HFFc6 (cell line): ENCODE data around the gene KEL. TPM values are rescaled to one million over a fixed set of nuclear protein-coding genes. Genes with fewer than 3 reads are reported as not detected.

Experiments used
- DNase-seq: peaks from one replicate; pipeline ENCODE4 v3.0.0-alpha.2; 2018
- H3K27ac Mint-ChIP-seq: 2 replicates; pipeline ENCODE4 v1.8.0; 2020; ENCODE audit warnings: mild to moderate bottlenecking, mixed read lengths
- H3K27me3 Mint-ChIP-seq: 2 replicates; pipeline ENCODE4 v1.8.0; 2021; ENCODE audit warnings: mild to moderate bottlenecking, moderate library complexity, mixed read lengths; ENCODE audit not compliant: insufficient read depth
- H3K36me3 Mint-ChIP-seq: 2 replicates; pipeline ENCODE4 v1.8.0; 2021; ENCODE audit warnings: low read depth, mixed read lengths
- H3K4me1 Mint-ChIP-seq: 2 replicates; pipeline ENCODE4 v1.8.0; 2020; ENCODE audit warnings: low read depth, mixed read lengths
- H3K4me3 Mint-ChIP-seq: 2 replicates; pipeline ENCODE4 v1.8.0; 2020; ENCODE audit warnings: mild to moderate bottlenecking, moderate library complexity, mixed read lengths
- H3K9me3 Mint-ChIP-seq: 2 replicates; pipeline ENCODE4 v1.8.0; 2020; ENCODE audit warnings: mild to moderate bottlenecking, mixed read lengths
- total RNA-seq, 6 experiments: library from RNA; stranded (reverse); fragmentation: NEBNext Ultra II Directional; extraction: Animal tissue kit (Norgen Biotek cat#: 25700); gene quantifications; 2 replicates in 1 of 6; 3 replicates in 5 of 6; pipeline ENCODE4 v1.2.3, GENCODE V29; 2021
- TF ChIP-seq, protein P1 (sequence below): fragments of 200-600 bp; sonication (generic); IDR thresholded peaks from 2 replicates; pipeline ENCODE4 v1.5.0; 2021; ENCODE audit warnings: antibody characterized with exemption, mild to moderate bottlenecking

Gene KEL
- total RNA-seq, 6 experiments from 2014 or later, result not detected

DNA sequence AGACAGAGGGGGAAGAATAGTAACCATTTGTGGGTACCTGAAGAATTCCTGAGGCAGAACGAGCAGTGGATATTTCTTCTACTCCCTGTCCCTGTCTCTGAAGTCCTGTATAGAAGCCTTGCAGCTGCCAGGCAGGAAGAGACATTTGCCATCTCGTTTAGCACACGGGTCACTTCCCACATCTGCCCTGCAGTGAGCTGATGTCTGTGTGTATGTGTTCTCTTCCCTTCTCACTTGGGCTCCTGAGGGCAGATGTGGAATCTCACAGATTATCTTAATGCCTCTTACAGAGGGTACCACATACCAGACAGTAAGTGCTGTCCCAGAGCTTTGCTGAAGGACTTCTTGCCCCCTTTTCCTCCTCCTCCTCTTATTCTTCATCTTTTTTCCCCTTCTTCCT lies 62.5 kb downstream of the KEL start:
- Mint-ChIP-seq H3K4me1 (no peaks in the 10 kb centered on the region), H3K27ac (no peak overlapping the region), H3K27me3 (peaks cover 14% of the 10 kb centered on the region), H3K36me3 (no peaks in the 10 kb centered on the region), H3K4me3 (no peak overlapping the region), H3K9me3 (no peaks in the 10 kb centered on the region)
- TF ChIP-seq, protein P1, sequence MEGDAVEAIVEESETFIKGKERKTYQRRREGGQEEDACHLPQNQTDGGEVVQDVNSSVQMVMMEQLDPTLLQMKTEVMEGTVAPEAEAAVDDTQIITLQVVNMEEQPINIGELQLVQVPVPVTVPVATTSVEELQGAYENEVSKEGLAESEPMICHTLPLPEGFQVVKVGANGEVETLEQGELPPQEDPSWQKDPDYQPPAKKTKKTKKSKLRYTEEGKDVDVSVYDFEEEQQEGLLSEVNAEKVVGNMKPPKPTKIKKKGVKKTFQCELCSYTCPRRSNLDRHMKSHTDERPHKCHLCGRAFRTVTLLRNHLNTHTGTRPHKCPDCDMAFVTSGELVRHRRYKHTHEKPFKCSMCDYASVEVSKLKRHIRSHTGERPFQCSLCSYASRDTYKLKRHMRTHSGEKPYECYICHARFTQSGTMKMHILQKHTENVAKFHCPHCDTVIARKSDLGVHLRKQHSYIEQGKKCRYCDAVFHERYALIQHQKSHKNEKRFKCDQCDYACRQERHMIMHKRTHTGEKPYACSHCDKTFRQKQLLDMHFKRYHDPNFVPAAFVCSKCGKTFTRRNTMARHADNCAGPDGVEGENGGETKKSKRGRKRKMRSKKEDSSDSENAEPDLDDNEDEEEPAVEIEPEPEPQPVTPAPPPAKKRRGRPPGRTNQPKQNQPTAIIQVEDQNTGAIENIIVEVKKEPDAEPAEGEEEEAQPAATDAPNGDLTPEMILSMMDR, result no peak
- no peak for DNase-seq

DNA sequence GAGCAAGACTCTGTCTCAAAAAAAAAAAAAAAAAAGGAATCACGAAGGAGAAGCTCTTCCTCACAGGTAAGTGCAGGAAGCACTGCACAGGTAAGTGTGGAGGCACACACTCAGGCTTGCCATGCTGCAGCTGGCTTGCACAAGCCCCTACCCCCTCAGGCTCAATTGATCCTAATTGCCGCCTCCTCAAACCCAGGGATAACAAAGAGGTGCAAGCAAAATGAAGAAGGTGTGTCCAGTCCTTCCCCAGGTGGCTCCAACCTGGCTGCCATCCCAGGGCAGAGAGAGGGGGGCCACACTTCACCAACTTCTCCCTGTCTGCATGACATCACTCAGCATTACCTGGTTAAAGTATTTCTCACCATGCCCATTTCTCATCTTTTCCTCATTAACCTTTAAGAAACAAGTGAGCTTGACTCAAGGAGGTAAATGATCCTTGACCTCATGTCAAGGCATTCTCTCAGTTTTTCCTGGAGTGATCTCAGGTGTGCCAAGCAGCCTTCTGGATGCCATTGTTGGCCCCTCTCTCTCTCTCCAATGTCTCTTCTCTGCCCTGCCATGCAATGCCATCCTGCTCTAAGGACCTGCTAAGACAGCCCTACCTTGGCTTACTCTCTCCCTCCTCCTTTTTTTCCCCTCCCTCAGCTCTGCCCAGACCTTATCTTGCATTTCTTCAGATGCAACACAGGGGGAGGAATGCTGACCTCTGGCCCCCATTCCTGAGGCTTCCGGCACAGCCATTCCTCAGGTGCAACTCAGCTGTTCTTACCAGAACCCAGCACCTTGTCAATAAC lies 63.6 kb downstream of the KEL start:
- no peaks in the 10 kb centered on the region for H3K36me3 Mint-ChIP-seq
- no peak overlapping the region for H3K27ac Mint-ChIP-seq
- H3K9me3 Mint-ChIP-seq, result no peaks in the 10 kb centered on the region
- TF ChIP-seq, protein P1, result no peak
- no peaks in the 10 kb centered on the region for H3K4me1 Mint-ChIP-seq
- peaks cover 14% of the 10 kb centered on the region for H3K27me3 Mint-ChIP-seq
- no peak overlapping the region for H3K4me3 Mint-ChIP-seq
- DNase-seq, result no peak

DNA sequence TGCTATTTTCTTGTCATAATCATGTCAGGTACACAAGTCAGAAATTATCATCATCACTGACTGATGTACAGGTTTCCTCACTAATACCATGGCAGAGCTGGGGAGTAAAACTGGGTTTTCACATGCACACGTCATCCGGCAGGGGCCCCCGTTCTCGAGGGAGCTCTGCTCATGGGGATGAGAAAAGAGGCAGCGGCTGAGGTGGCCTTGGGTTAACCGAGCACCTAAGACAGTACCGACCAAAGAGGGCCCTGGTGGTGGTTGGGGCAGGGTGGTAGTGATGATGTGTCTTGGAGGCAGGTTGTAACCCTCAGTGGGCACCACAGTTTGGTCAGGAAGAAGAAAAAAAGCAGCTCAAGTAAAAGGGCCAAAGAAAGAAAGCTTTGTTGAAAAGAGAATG lies 64.5 kb downstream of the KEL start:
- Mint-ChIP-seq H3K4me1 (no peaks in the 10 kb centered on the region), H3K36me3 (no peaks in the 10 kb centered on the region), H3K9me3 (no peaks in the 10 kb centered on the region), H3K27me3 (peaks cover 14% of the 10 kb centered on the region), H3K27ac (no peak overlapping the region), H3K4me3 (no peak overlapping the region)
- TF ChIP-seq, protein P1, result no peak
- DNase-seq, result no peak

DNA sequence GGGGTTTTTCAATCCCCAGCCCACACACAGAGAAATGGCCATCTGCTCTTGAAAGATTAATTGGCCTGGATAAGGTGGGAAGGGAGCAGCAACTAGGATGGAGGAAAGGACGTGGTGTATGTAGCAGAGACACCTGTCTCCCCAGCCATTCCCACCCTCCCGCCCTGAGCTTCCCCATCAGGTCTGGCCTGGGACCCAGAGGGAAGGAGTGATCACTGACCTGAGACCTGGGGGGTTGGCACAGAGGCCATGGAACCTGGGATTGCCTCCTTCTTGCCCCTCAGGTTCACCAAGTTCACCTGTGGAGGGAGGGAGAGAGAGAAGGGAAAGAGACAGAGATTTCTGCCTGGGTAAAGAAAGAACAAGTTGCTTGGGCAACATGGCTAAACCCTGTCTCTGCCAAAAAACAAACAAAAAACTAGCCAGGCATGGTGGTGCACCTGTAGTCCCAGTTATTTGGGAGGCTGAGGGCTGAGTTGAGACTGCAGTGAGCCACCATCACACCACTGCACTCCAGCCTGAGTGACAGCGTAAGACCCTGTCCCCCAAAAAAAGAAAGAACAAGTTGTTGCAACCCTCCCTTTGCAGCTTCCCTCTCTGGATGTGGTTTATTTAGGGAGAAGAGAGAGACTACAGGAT lies 65.3 kb downstream of the KEL start:
- no peak overlapping the region for H3K27ac Mint-ChIP-seq
- H3K36me3 Mint-ChIP-seq, result no peaks in the 10 kb centered on the region
- TF ChIP-seq, protein P1, result no peak
- no peaks in the 10 kb centered on the region for H3K4me1 Mint-ChIP-seq
- H3K27me3 Mint-ChIP-seq, result peaks cover 14% of the 10 kb centered on the region
- no peak overlapping the region for H3K4me3 Mint-ChIP-seq
- DNase-seq, result no peak
- no peaks in the 10 kb centered on the region for H3K9me3 Mint-ChIP-seq

DNA sequence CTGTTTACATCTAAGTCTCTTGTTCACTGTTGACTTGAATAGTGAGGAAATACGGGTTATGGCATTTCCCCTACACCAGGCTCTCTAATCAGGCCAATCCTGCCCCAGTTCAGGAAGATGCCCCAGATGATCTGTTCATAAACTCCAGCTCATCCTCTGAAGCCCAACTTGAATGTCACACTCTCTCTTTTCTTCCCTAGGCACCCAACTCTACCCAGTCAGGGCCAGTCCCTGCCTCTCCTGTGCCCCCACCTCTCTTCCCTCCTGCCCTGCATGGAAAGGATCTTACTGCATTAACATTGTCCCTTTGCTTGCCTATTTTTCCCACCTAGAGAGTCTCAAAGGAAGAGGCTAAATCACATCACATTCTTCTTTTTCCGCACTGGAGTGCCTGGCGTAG lies 66.0 kb downstream of the KEL start:
- no peaks in the 10 kb centered on the region for H3K4me1 Mint-ChIP-seq
- TF ChIP-seq, protein P1, result no peak

More for the DNA sequence above, 66.0 kb downstream of the KEL start:
- Mint-ChIP-seq H3K27me3 (peaks cover 13% of the 10 kb centered on the region), H3K9me3 (no peaks in the 10 kb centered on the region), H3K27ac (no peak overlapping the region), H3K4me3 (no peak overlapping the region), H3K36me3 (no peaks in the 10 kb centered on the region; the same call in 1 of the 2 replicates)
- no peak for DNase-seq
